Transverse colon (tissue), 3 donors: ENCODE data around the gene CCBE1.

Experiments used
- POLR2A ChIP-seq: fragments of 450-650 bp; IDR thresholded peaks from one replicate; pipeline ENCODE4 v1.6.1; 2016; ENCODE audit warnings: antibody characterized with exemption, mild to moderate bottlenecking, moderate library complexity
- TF ChIP-seq, protein P1 (sequence below), 5 experiments: fragments of 200-600 bp in 3 of 5; fragments of 450-650 bp in 2 of 5; sonication (generic) in 3 of 5; IDR thresholded peaks; 1 replicate in 2 of 5; 2 replicates in 3 of 5; pipeline ENCODE4 v1.5.1; 2016 to 2017; ENCODE audit warnings: antibody characterized with exemption in 5 of 5, inconsistent platforms in 3 of 5, mild to moderate bottlenecking in 2 of 5, moderate library complexity in 1 of 5

DNA sequence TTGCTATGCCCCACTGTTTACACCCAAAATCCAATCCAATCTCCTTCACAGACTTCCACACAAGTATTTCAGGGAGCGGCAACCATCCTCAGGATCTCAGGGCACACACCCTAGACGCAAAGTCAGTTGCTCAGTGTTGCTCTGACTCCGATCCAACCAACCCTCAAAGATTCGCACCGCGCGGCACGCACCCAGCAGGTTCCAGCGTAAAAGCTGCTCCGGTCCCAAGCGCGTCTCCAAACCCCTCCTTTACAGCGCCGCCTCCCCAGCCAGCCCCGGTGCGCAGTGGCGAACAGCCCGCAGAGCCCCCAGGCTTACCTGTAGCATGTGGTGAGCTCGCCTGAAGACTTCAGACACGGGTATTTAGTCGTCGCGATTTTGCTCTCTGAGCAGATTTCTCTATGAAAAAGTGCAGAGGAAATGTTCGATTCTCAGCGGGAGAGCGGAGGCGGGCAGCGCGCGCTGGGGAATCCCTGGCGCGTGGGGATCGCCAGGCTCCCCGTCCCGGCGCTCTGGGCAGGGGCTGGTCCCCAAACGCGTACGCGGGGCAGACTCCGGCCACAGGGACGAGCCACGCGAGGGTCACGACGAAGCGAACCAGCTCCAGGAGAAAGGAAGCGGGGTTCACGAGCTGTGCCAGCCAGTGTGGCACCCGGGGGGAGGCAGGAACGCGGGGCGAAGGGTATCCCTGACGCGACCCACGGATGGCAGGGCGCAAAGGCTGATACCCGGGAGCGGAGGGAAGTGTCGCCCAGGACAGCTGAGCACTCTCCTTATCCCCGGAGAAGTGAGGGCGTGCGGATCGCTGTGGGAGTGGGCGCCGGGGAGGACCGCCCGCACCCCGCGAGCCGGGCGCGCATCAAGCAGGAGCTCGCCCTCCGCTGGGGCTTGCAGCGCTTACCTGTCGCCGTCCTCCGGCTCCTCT lies 650 bp downstream of the CCBE1 start:
- no peak for TF ChIP-seq POLR2A
- TF ChIP-seq, protein P1, sequence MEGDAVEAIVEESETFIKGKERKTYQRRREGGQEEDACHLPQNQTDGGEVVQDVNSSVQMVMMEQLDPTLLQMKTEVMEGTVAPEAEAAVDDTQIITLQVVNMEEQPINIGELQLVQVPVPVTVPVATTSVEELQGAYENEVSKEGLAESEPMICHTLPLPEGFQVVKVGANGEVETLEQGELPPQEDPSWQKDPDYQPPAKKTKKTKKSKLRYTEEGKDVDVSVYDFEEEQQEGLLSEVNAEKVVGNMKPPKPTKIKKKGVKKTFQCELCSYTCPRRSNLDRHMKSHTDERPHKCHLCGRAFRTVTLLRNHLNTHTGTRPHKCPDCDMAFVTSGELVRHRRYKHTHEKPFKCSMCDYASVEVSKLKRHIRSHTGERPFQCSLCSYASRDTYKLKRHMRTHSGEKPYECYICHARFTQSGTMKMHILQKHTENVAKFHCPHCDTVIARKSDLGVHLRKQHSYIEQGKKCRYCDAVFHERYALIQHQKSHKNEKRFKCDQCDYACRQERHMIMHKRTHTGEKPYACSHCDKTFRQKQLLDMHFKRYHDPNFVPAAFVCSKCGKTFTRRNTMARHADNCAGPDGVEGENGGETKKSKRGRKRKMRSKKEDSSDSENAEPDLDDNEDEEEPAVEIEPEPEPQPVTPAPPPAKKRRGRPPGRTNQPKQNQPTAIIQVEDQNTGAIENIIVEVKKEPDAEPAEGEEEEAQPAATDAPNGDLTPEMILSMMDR (IDR thresholded peaks at IDR 0.05) = no peak
